Calu3 (cell line): Measurements from ENCODE around the gene MEI4. TPM values are rescaled to one million over a fixed set of nuclear protein-coding genes. Genes with fewer than 3 reads are reported as not detected.

Source experiments
- BruUV-seq: library from RNA; stranded (reverse); fragments of 400-500 nt; replicated peaks from 2 replicates; lab custom pipeline; 2021; lab: Mats Ljungman, UMichigan
- CTCF ChIA-PET: fragments of 300-600 bp; sonication (Branson Sonifier 250); formaldehyde crosslinking; loops from one replicate; lab custom pipeline; 2022; ENCODE audit warnings: antibody characterized with exemption; lab: Charles Lee
- DNase-seq: peaks from one replicate; pipeline ENCODE4 v3.0.0; 2022
- H3K27ac Mint-ChIP-seq: one replicate; pipeline ENCODE4 v1.8.0; 2022; ENCODE audit warnings: mixed read lengths; ENCODE audit not compliant: unreplicated experiment
- H3K27me3 Mint-ChIP-seq: one replicate; pipeline ENCODE4 v1.8.0; 2022; ENCODE audit warnings: mixed read lengths; ENCODE audit not compliant: unreplicated experiment
- H3K36me3 Mint-ChIP-seq: one replicate; pipeline ENCODE4 v1.8.0; 2022; ENCODE audit warnings: mild to moderate bottlenecking, moderate library complexity, mixed read lengths; ENCODE audit not compliant: insufficient read depth, unreplicated experiment
- H3K4me1 Mint-ChIP-seq: one replicate; pipeline ENCODE4 v1.8.0; 2022; ENCODE audit warnings: mild to moderate bottlenecking, low read depth, mixed read lengths; ENCODE audit not compliant: unreplicated experiment
- H3K4me3 Mint-ChIP-seq: one replicate; pipeline ENCODE4 v1.8.0; 2022; ENCODE audit warnings: mild to moderate bottlenecking, low read depth, moderate library complexity, mixed read lengths; ENCODE audit not compliant: unreplicated experiment
- H3K9me3 Mint-ChIP-seq: one replicate; pipeline ENCODE4 v1.8.0; 2022; ENCODE audit warnings: low read depth, mixed read lengths; ENCODE audit not compliant: unreplicated experiment
- CTCF ChIP-seq: fragments of 200-600 bp; IDR thresholded peaks from one replicate; pipeline ENCODE4 v1.8.0; 2022; ENCODE audit warnings: antibody characterized with exemption; ENCODE audit not compliant: unreplicated experiment
- intact Hi-C: fragments of 100-400 bp; cut with micrococcal nuclease; formaldehyde crosslinking; loops from one replicate; pipeline ENCODE4 v1.10.0; 2022; ENCODE audit not compliant: unreplicated experiment
- total RNA-seq: library from RNA; stranded (reverse); gene quantifications from 2 replicates; pipeline ENCODE4 v1.2.3, GENCODE V29; 2022

Gene MEI4
- total RNA-seq, 1 experiment from 2014 or later, result 0.09 TPM

- CTCF ChIA-PET, result no interaction called here
- no peak for TF ChIP-seq CTCF
- BruUV-seq, result no TSS peak
- Mint-ChIP-seq H3K27ac (no peak overlapping the region), H3K4me3 (no peak overlapping the region), H3K36me3 (no peaks in the 10 kb centered on the region), H3K4me1 (no peaks in the 10 kb centered on the region), H3K27me3 (no peaks in the 10 kb centered on the region), H3K9me3 (peaks cover 10% of the 10 kb centered on the region)
- no peak for DNase-seq
- intact Hi-C loops, result no loop called here
These were observed 120.5 kb downstream of the MEI4 start for GRCh38 chr6:77773157-77773822.

- no peak for TF ChIP-seq CTCF
- DNase-seq, result no peak
- H3K4me1 Mint-ChIP-seq, result no peaks in the 10 kb centered on the region
- H3K27me3 Mint-ChIP-seq, result no peaks in the 10 kb centered on the region
- H3K9me3 Mint-ChIP-seq, result peaks cover 10% of the 10 kb centered on the region
- CTCF ChIA-PET, result no interaction called here
- H3K36me3 Mint-ChIP-seq, result no peaks in the 10 kb centered on the region
- H3K4me3 Mint-ChIP-seq, result no peak overlapping the region
- intact Hi-C loops, result no loop called here
- BruUV-seq, result no TSS peak
- H3K27ac Mint-ChIP-seq, result no peak overlapping the region
These were observed 121.6 kb downstream of the MEI4 start for GRCh38 chr6:77774457-77774856.

- H3K4me3 Mint-ChIP-seq, result no peak overlapping the region
- H3K4me1 Mint-ChIP-seq, result no peaks in the 10 kb centered on the region
- no peak overlapping the region for H3K27ac Mint-ChIP-seq
- CTCF ChIA-PET, result no interaction called here
- no TSS peak for BruUV-seq
- H3K27me3 Mint-ChIP-seq, result no peaks in the 10 kb centered on the region
- no peaks in the 10 kb centered on the region for H3K36me3 Mint-ChIP-seq
- no peak for DNase-seq
- H3K9me3 Mint-ChIP-seq, result peaks cover 6% of the 10 kb centered on the region
- intact Hi-C loops, result no loop called here
- no peak for TF ChIP-seq CTCF
These were observed 123.6 kb downstream of the MEI4 start for GRCh38 chr6:77776441-77776840.

GRCh38 chr6:77778527-77778926, 125.7 kb downstream of the MEI4 start:
- Mint-ChIP-seq H3K9me3 (peaks cover 6% of the 10 kb centered on the region), H3K27me3 (no peaks in the 10 kb centered on the region)
- BruUV-seq, result no TSS peak

More at GRCh38 chr6:77778527-77778926, 125.7 kb downstream of the MEI4 start:
- intact Hi-C loops, result no loop called here
- H3K4me1 Mint-ChIP-seq, result no peaks in the 10 kb centered on the region
- H3K27ac Mint-ChIP-seq, result no peak overlapping the region
- H3K36me3 Mint-ChIP-seq, result no peaks in the 10 kb centered on the region
- no peak overlapping the region for H3K4me3 Mint-ChIP-seq
- CTCF ChIA-PET, result no interaction called here
- TF ChIP-seq CTCF, result no peak
- no peak for DNase-seq
